AG10803 (cell line): ENCODE measurements around the gene ST8SIA3.
"Not testable (repeated sequence)": the region's sequence is repeated elsewhere in the genome, so short reads cannot be mapped to it uniquely, and the experiment has no call there.

Experiments
- DNase-seq: peaks from one replicate; pipeline ENCODE4 v3.0.0; 2010; ENCODE audit warnings: low read depth
- H3K4me3 ChIP-seq: 2 replicates; pipeline ENCODE4 v1.5.1; 2011; ENCODE audit warnings: mild to moderate bottlenecking, low read length, control low read depth
- CTCF ChIP-seq: conservative IDR thresholded peaks from 2 replicates; pipeline ENCODE4 v1.5.1; 2011; ENCODE audit warnings: mild to moderate bottlenecking, low read length, control low read depth, inconsistent platforms

ST8SIA3 gene

DNA sequence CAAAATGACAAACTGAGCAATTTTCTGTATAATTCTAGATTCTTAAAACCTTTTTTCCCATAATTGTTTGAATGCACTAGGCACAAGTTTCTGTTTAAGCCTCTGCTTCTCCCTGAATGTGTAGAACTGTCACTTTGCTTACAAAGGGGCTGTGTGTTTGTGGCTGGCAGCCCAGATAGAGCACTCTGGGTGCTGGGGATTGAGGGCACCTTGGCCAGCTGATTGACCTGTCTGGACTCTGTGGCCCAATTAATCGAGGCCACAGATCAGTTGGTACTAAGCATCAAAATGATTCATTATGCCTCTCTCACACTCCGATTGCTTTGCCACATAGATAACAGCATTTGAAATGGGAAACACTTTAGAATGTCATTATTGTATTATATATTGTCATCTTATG lies 12.1 kb downstream of the ST8SIA3 start:
- no peak overlapping the region for H3K4me3 ChIP-seq
- no peak for DNase-seq
- TF ChIP-seq CTCF: no peak

DNA sequence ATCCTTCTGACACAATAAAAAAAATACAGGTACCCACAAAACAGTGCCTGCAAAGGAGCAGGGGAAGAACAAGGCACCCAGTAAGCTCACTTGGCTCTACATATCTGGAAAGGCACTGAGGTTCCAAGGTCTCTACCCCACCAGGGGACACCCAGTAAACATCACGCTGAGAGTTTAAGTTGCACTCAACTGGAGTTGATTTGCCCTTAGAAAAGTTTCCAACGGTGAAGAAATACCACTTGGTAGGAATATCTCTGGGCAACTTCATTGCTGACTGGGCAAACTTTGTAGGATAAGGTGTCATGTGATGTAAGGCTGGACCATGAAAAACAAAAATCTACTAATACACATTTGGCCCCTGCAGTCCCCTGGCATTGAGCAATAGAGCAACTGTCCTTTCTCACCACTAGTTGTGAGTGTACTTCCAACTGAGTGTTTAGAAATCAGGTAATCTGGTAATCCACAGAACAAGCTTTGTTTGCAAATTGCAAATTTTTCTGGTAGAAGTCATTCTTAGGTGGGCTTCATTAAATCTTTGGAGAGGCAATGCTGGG lies 14.2 kb downstream of the ST8SIA3 start:
- no peak for DNase-seq
- TF ChIP-seq CTCF: no peak
- no peak overlapping the region for H3K4me3 ChIP-seq

DNA sequence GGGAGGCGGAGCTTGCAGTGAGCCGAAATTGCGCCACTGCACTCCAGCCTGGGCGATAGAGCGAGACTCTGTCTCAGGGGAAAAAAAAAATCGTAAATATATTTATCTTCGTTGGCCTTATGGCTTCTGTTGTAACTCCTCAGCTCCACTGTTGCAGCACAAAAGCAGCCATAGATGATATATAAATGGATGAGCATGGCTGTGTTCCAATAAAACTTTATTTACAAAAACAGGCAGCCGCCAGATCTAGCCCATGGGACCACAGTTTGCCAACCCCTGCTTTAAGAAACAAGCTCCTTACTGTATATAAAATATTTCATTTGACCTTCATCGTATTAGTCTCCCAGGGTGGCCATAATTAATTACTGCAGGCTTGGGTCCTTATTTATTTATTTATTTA lies 20.1 kb downstream of the ST8SIA3 start:
- H3K4me3 ChIP-seq: no peak overlapping the region
- TF ChIP-seq CTCF: no peak
- DNase-seq: no peak

- no peak for TF ChIP-seq CTCF
- no peak overlapping the region for H3K4me3 ChIP-seq
- no peak for DNase-seq
These were observed 20.7 kb downstream of the ST8SIA3 start for GRCh38 chr18:57373017-57373416.

DNA sequence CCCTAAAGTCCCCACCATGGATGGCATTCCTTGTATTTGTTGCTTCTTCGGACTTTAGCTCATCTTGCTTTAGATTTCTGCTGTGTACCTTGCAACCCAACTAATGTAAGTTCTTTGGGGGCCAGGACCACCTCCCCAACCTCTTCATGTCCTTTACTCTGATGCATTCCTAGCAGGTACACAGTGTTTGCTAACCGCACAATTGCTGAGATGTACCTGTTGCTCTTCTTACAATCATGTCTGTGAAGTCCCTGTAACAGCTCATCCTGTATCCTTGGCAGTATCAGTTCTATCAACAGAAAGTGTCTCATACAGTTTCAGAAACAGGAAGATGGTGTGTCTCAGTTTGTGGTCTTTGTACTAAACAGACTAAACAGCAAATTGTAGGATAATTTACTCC lies 24.1 kb downstream of the ST8SIA3 start:
- H3K4me3 ChIP-seq: no peak overlapping the region
- DNase-seq: no peak
- TF ChIP-seq CTCF: no peak

DNA sequence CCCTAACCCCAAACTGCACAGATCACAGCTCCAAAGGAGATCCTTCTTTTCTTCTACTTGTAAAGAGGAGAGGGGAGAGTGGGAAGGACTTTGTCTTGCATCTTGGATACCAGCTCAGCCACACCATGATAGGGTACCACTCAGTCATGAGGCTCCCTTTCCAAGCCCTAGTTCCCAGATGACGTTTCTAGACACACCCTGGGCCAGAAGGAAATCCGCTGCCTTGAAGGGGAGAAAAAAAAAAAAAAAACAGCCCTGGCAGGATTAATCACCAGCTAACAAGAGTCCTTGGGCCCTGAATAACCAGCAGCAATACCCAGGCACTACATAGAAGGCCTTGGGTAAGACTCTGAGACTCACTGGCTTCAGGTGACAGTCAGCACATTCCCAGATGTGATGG lies 36.9 kb downstream of the ST8SIA3 start:
- no peak for DNase-seq
- H3K4me3 ChIP-seq: no peak overlapping the region
- no peak for TF ChIP-seq CTCF

DNA sequence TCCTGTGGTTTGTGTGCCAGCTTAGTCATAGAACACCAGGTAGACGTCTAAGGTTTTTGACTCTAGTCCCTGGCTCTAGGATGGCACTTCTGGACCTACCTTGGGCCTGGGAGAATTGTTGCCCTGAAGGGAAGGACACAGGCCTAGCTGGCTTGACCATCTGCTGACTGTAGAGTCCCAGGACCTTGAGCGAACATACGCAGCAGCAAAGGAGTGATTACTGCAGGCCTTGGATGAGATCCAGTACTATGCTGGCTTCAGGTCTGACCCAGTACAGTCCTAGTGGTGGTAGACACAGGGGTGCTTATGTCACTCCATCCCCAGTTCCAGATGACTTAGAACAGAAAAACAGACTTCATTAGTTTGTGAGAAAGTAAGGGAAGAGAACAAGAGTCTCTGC lies 37.7 kb downstream of the ST8SIA3 start:
- H3K4me3 ChIP-seq: no peak overlapping the region

GRCh38 chr18:57394749-57395148 lies 42.4 kb downstream of the ST8SIA3 start:
- H3K4me3 ChIP-seq, DNase-seq: not testable (repeated sequence)

More for the DNA sequence above, 37.7 kb downstream of the ST8SIA3 start:
- DNase-seq: no peak
- TF ChIP-seq CTCF: no peak

DNA sequence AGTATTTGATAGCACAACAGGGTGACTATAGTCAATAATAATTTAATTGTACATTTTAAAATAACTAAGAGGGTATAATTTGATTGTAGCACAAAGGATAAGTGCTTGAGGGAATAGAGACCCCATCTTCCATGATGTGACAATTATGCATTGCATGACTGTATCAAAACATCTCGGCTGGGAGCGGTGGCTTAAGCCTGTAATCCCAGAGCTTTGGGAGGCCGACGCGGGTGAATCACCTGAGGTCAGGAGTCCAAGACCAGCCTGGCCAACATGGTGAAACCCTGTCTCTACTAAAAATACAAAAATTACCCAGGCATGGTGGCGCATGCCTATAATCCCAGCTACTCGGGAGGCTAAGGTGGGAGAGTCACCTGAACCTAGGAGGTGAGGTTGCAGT lies 44.5 kb downstream of the ST8SIA3 start:
- not testable (repeated sequence) for H3K4me3 ChIP-seq, DNase-seq
